Bronchial epithelial cell (primary cell): ENCODE measurements around the gene SEMA5B. TPM values are rescaled to one million over a fixed set of nuclear protein-coding genes. Genes with fewer than 3 reads are reported as not detected.

Experiments
- DNase-seq: peaks from one replicate; pipeline ENCODE4 v3.0.0-alpha.2; 2010; ENCODE audit warnings: low read depth
- FAIRE-seq: peaks from 2 replicates; lab custom pipeline; 2011; peaks lifted over from hg19 to GRCh38; lab: Jason Lieb, UNC
- H3K27me3 ChIP-seq: 2 replicates; pipeline ENCODE4 v1.5.1; 2011; ENCODE audit warnings: low read length; ENCODE audit not compliant: control insufficient read depth, insufficient read depth
- H3K36me3 ChIP-seq: 2 replicates; pipeline ENCODE4 v1.5.1; 2011; ENCODE audit warnings: low read length; ENCODE audit not compliant: control insufficient read depth, insufficient read depth
- H3K4me3 ChIP-seq: 2 replicates; pipeline ENCODE4 v1.5.1; 2011; ENCODE audit warnings: mild to moderate bottlenecking, low read depth, low read length, control low read depth
- CTCF ChIP-seq: IDR thresholded peaks from 2 replicates; pipeline ENCODE4 v1.5.1; 2011; ENCODE audit warnings: mild to moderate bottlenecking, moderate library complexity, low read length, control low read depth, inconsistent platforms; ENCODE audit not compliant: insufficient read depth, severe bottlenecking
- total RNA-seq: library from RNA; depleted of rRNA; stranded (reverse); fragments of >200 nt; gene quantifications from 2 replicates; pipeline ENCODE4 v1.2.1, GENCODE V29; 2014

The SEMA5B gene
- total RNA-seq, 1 donor from 2014 or later, result under 0.01 TPM

DNA sequence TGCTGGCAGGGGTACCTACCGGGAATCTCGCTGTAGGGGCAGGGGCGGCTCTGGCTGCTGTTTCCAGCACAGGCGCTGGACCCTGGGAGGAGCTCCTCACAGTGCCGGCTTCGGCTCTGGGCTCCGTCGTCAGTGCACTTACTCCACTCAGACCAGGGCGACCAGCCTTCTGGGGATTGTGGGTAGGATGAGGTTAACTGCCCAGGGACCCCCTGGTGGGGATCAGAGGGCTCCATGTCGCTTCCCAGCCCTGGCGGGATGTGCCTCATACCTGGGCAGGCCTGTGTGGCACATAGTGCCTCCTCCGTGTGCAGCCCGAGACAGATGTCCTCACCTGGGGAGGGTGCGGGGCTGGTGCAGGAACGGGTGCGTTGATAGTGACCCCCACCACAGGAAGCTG lies 115.7 kb downstream of the SEMA5B start:
- no peak for DNase-seq
- Histone ChIP-seq H3K4me3 (no peak overlapping the region), H3K27me3 (no peaks in the 10 kb centered on the region), H3K36me3 (no peaks in the 10 kb centered on the region)
- no peak for TF ChIP-seq CTCF
- no peak for FAIRE-seq

GRCh38 chr3:122908251-122908650 lies 119.3 kb downstream of the SEMA5B start:
- no peak for TF ChIP-seq CTCF
- no peak for DNase-seq
- no peak for FAIRE-seq
- no peaks in the 10 kb centered on the region for H3K36me3 ChIP-seq
- no peak overlapping the region for H3K4me3 ChIP-seq
- H3K27me3 ChIP-seq, result no peaks in the 10 kb centered on the region

DNA sequence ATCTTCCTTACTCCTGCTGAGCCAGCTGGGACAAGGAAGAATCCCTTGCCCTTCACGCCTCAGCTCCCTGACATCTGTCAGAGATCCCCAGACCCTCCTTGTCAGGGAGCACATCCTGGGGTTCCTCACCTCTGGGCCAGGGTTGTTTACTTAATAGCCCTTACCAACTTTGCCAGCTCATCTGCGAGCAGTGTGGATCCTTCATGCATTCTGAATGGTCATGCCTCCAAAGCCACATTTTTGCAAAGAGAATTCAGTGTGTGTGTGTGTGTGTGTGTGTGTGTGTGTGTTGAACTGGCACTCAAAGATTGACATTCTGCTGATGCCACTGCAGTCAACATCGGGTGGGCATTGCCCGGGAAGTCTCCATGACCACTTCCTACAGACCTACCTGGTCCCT lies 120.1 kb downstream of the SEMA5B start:
- no peaks in the 10 kb centered on the region for H3K36me3 ChIP-seq
- DNase-seq (no peak), FAIRE-seq (no peak)
- no peak overlapping the region for H3K4me3 ChIP-seq
- TF ChIP-seq CTCF, result no peak
- no peaks in the 10 kb centered on the region for H3K27me3 ChIP-seq

- DNase-seq (no peak), FAIRE-seq (no peak)
- TF ChIP-seq CTCF, result no peak
Observed at GRCh38 chr3:122903171-122903570, 124.4 kb downstream of the SEMA5B start.

GRCh38 chr3:122902326-122902725 lies 125.2 kb downstream of the SEMA5B start:
- Histone ChIP-seq H3K36me3 (no peaks in the 10 kb centered on the region), H3K27me3 (no peaks in the 10 kb centered on the region), H3K4me3 (no peak overlapping the region)
- no peak for FAIRE-seq
- TF ChIP-seq CTCF, result no peak
- peak; percentile 76 for DNase-seq

More at GRCh38 chr3:122903171-122903570, 124.4 kb downstream of the SEMA5B start:
- Histone ChIP-seq H3K4me3 (no peak overlapping the region), H3K27me3 (no peaks in the 10 kb centered on the region), H3K36me3 (no peaks in the 10 kb centered on the region)

DNA sequence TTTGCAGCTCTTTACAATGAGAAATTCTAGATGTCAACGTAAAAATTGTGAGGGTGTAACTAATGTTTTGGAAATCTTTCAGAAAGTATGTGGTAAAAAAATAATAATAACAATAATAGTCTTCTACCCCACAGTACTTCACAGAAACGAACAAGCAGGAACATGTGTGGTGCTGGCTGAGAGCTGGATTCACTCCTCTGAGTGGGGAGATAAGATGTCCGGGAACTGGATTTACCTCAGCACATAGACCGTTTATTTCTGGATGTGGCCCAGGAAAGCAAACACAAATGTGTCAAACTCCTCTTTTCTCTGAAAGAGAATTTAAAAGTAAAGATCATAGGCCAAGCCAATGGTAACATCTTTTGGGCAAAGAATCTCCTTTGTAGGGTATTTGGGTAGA lies 129.3 kb downstream of the SEMA5B start:
- H3K36me3 ChIP-seq, result no peaks in the 10 kb centered on the region
- FAIRE-seq, result no peak
- peak; percentile 78 for DNase-seq
- no peaks in the 10 kb centered on the region for H3K27me3 ChIP-seq
- TF ChIP-seq CTCF, result no peak
- no peak overlapping the region for H3K4me3 ChIP-seq
